GM12878 (cell line): ENCODE data around the gene ORAI1. TPM values are rescaled to one million over a fixed set of nuclear protein-coding genes. Genes with fewer than 3 reads are reported as not detected.

Experiments used
- BHLHE40 ChIP-seq, 2 experiments: fragments of 450-650 bp in 1 of 2; IDR thresholded peaks; 2 replicates each; pipeline ENCODE4 v1.6.1; 2011 to 2017; ENCODE audit warnings: low read depth in 2 of 2, borderline replicate concordance in 1 of 2, improper control_type of control experiment in 1 of 2, low read length in 1 of 2, mild to moderate bottlenecking in 1 of 2
- CBFB ChIP-seq: IDR thresholded peaks from 2 replicates; pipeline ENCODE4 v1.6.1; 2016; ENCODE audit warnings: antibody characterized with exemption, low read depth
- CBX5 ChIP-seq: sonication (generic); IDR thresholded peaks from 2 replicates; pipeline ENCODE4 v1.6.1; 2016; ENCODE audit warnings: low read depth, moderate library complexity, mild to moderate bottlenecking, inconsistent platforms
- CREM ChIP-seq: IDR thresholded peaks from 2 replicates; pipeline ENCODE4 v1.6.1; 2014; ENCODE audit warnings: antibody characterized with exemption, low read depth
- FOXM1 ChIP-seq: IDR thresholded peaks from 2 replicates; pipeline ENCODE4 v1.6.1; 2012; ENCODE audit warnings: low read depth, mild to moderate bottlenecking, inconsistent platforms, low read length, moderate library complexity
- JUNB ChIP-seq: IDR thresholded peaks from 2 replicates; pipeline ENCODE4 v1.6.1; 2016; ENCODE audit warnings: antibody characterized with exemption, mild to moderate bottlenecking
- MXI1 ChIP-seq: fragments of 150-350 bp; IDR thresholded peaks from 2 replicates; pipeline ENCODE4 v1.6.1; 2011; ENCODE audit warnings: low read depth, mild to moderate bottlenecking, inconsistent platforms, low read length, improper control_type of control experiment
- NR2C1 ChIP-seq: fragments of 450-650 bp; IDR thresholded peaks from 2 replicates; pipeline ENCODE4 v1.6.1; 2017; ENCODE audit warnings: antibody characterized with exemption, mild to moderate bottlenecking, moderate library complexity
- SMAD1 ChIP-seq: fragments of 450-650 bp; IDR thresholded peaks from 2 replicates; pipeline ENCODE4 v1.6.1; 2018; ENCODE audit warnings: mild to moderate bottlenecking, low read depth; ENCODE audit not compliant: partially characterized antibody
- USF2 ChIP-seq: IDR thresholded peaks from 2 replicates; pipeline ENCODE4 v1.6.1; 2011; ENCODE audit warnings: low read depth, low read length, improper control_type of control experiment, borderline replicate concordance
- ZBED1 ChIP-seq: IDR thresholded peaks from 2 replicates; pipeline ENCODE4 v1.6.1; 2016; ENCODE audit warnings: borderline replicate concordance
- ZBTB4 ChIP-seq: fragments of 450-650 bp; formaldehyde crosslinking; IDR thresholded peaks from 2 replicates; pipeline ENCODE4 v1.4.0; 2022; ENCODE audit warnings: mild to moderate bottlenecking, moderate library complexity
- ZNF24 ChIP-seq: fragments of 450-650 bp; IDR thresholded peaks from 2 replicates; pipeline ENCODE4 v1.6.1; 2017; ENCODE audit warnings: antibody characterized with exemption, mild to moderate bottlenecking
- ZNF592 ChIP-seq: fragments of 450-650 bp; IDR thresholded peaks from 2 replicates; pipeline ENCODE4 v1.6.1; 2017; ENCODE audit warnings: mild to moderate bottlenecking, moderate library complexity
- ZZZ3 ChIP-seq: IDR thresholded peaks from 2 replicates; pipeline ENCODE4 v1.6.1; 2011; ENCODE audit warnings: low read depth; ENCODE audit not compliant: control insufficient read depth, insufficient read length
- polyA plus RNA-seq, 11 experiments: library from polyadenylated mRNA; depleted of rRNA in 4 of 11; unstranded in 6 of 11; stranded (reverse) in 5 of 11; fragments of >200 nt; fragmentation: Nextera tagmentation in 4 of 11; fragmentation: Illumina TruSeq in 1 of 11; extraction: Ambion mirVana in 4 of 11; extraction: Trizol in 1 of 11; gene quantifications; 1 replicate in 1 of 11; 2 replicates in 10 of 11; pipeline versions ENCODE4 v1.2.1 to v1.2.3, GENCODE V29; 2011 to 2016; ENCODE audit warnings: inconsistent platforms in 2 of 11, missing spikeins in 2 of 11, low read depth in 1 of 11
- total RNA-seq, 4 experiments: library from RNA; depleted of rRNA in 3 of 4; stranded (reverse); fragments of >200 nt in 3 of 4; fragmentation: Illumina TruSeq in 1 of 4; extraction: Trizol in 1 of 4; gene quantifications; 2 replicates each; pipeline versions ENCODE4 v1.2.1 to v1.2.3, GENCODE V29; 2013 to 2021
- TF ChIP-seq, protein P1 (sequence below): fragments of 450-650 bp; IDR thresholded peaks from 2 replicates; pipeline ENCODE4 v1.6.1; 2014; ENCODE audit warnings: mild to moderate bottlenecking

The ORAI1 gene
- total and polyA plus RNA-seq, 10 of the 15 experiments (the other 5 are each of a cell fraction or from before 2014, with no cell fraction given), result 5.5 to 33.1 (median 11.8) TPM

GRCh38 chr12:121626087-121626852 is at the start of gene ORAI1 (continued):
- peak; percentile 16; the same call in 1 of the 2 replicates for TF ChIP-seq ZNF592
- no peak for TF ChIP-seq ZNF24
- no peak for TF ChIP-seq FOXM1
- peak; percentile 85 for TF ChIP-seq USF2
- TF ChIP-seq BHLHE40 (IDR thresholded peaks at IDR 0.05; ENCODE audit: borderline replicate concordance in 1 of 2, low read depth in 2 of 2, low read length in 1 of 2), result peak; percentile 76 to 99; a peak in 3 of 4 replicates
- no peak for TF ChIP-seq CREM
- TF ChIP-seq NR2C1, result peak; percentile 56
- TF ChIP-seq ZBTB4 (CRISPR knock-in tag), result peak; percentile 91
- TF ChIP-seq ZZZ3, result no peak
- no peak for TF ChIP-seq SMAD1
- TF ChIP-seq, protein P1, sequence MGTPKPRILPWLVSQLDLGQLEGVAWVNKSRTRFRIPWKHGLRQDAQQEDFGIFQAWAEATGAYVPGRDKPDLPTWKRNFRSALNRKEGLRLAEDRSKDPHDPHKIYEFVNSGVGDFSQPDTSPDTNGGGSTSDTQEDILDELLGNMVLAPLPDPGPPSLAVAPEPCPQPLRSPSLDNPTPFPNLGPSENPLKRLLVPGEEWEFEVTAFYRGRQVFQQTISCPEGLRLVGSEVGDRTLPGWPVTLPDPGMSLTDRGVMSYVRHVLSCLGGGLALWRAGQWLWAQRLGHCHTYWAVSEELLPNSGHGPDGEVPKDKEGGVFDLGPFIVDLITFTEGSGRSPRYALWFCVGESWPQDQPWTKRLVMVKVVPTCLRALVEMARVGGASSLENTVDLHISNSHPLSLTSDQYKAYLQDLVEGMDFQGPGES, result 0 out of 2 replicates have a peak, but pooled peaks have one; percentile 4
- TF ChIP-seq ZBED1, result no peak
- TF ChIP-seq MXI1, result peak; percentile 87
- no peak for TF ChIP-seq JUNB
- no peak for TF ChIP-seq CBFB
- no peak for TF ChIP-seq CBX5
